Esophagus (tissue), 2 donors: ENCODE data around the gene GTF2I. TPM values are rescaled to one million over a fixed set of nuclear protein-coding genes. Genes with fewer than 3 reads are reported as not detected.
"Not testable (repeated sequence)": the region's sequence is repeated elsewhere in the genome, so short reads cannot be mapped to it uniquely, and the experiment has no call there.

Experiments
- H3K27ac ChIP-seq, 2 donors: one replicate each; pipeline ENCODE4 v1.5.1; 2013; ENCODE audit warnings: low read depth in 2 of 2, mild to moderate bottlenecking in 2 of 2, inconsistent platforms in 1 of 2, low read length in 1 of 2, moderate library complexity in 1 of 2
- H3K27me3 ChIP-seq, 2 donors: one replicate each; pipeline ENCODE4 v1.6.1; 2013; ENCODE audit warnings: low read length in 2 of 2, control low read depth in 1 of 2, mild to moderate bottlenecking in 1 of 2; ENCODE audit not compliant: insufficient read depth in 2 of 2, control insufficient read depth in 1 of 2
- H3K36me3 ChIP-seq, 2 donors: one replicate each; pipeline ENCODE4 v1.6.1; 2013; ENCODE audit warnings: low read length in 1 of 2; ENCODE audit not compliant: control insufficient read depth in 2 of 2, insufficient read depth in 2 of 2
- H3K4me1 ChIP-seq, 2 donors: one replicate each; pipeline ENCODE4 v1.6.1; 2013; ENCODE audit warnings: low read length in 1 of 2; ENCODE audit not compliant: control insufficient read depth in 2 of 2, insufficient read depth in 2 of 2
- H3K4me3 ChIP-seq, 2 donors: one replicate each; pipeline ENCODE4 v1.5.1; 2013; ENCODE audit warnings: low read length in 2 of 2, mild to moderate bottlenecking in 2 of 2, low read depth in 1 of 2, moderate library complexity in 1 of 2
- H3K9me3 ChIP-seq, 2 donors: one replicate each; pipeline ENCODE4 v1.6.1; 2013; ENCODE audit warnings: mild to moderate bottlenecking in 2 of 2, low read depth in 1 of 2, low read length in 1 of 2, moderate library complexity in 1 of 2; ENCODE audit not compliant: control insufficient read depth in 2 of 2, insufficient read depth in 1 of 2
- WGBS, 2 donors: extraction: QIAGEN DNeasy Blood & Tissue Kit; methylation state at CpG; one replicate each; pipeline ENCODE4 v1.1.7; 2013; 5-methylcytosine and 5-hydroxymethylcytosine counted together
- polyA plus RNA-seq, 2 donors: library from polyadenylated mRNA; stranded (reverse); fragments of 200-250 nt; gene quantifications; one replicate each; pipeline ENCODE4 v1.2.3, GENCODE V29; 2013
- donor health status: healthy with polysubstance abuse.
- donor health status: Bipolar disorder and iron deficiency.

The GTF2I gene
- polyA plus RNA-seq, 2 donors: 33.5 to 40.9 TPM

DNA sequence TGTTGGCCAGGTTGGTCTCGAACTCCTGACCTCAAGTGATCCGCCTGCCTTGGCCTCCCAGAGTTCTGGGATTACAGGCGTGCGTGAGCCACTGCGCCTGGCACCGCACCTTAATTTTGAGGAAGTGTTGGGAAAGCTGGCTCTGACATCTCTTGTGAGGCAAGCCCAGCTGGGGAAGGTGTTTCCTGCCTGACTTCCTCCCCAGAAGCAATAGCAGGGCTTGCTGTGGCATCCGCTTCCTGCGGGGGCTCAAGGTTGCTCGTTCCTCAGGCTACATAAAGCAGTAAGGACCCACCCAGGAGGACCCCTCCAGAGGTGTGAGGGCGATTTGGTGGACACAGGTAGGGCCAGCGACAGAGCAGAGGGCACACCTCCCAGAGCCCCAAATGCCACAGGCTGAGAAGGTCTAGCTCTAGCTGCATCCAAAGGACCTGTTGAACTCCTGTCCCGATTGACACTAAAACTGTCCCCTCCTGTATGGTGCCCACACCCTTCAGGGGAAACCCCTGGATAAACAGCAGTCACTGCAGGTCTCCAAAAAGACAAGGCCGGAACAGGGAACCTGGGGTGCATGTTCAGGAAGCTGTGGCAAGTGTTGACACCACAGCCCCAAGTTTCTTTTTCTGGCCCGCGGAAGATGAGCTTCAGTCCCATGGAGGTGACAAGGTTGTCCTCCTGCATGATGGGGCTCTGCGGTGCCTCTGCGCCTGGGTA, 107.8 kb downstream of the GTF2I start:
- H3K27me3 ChIP-seq, H3K4me1 ChIP-seq, H3K36me3 ChIP-seq, H3K27ac ChIP-seq, H3K4me3 ChIP-seq, H3K9me3 ChIP-seq: not testable (repeated sequence)
- WGBS, 2 donors: no CpG with 5 or more reads among the region's 17 CpGs

DNA sequence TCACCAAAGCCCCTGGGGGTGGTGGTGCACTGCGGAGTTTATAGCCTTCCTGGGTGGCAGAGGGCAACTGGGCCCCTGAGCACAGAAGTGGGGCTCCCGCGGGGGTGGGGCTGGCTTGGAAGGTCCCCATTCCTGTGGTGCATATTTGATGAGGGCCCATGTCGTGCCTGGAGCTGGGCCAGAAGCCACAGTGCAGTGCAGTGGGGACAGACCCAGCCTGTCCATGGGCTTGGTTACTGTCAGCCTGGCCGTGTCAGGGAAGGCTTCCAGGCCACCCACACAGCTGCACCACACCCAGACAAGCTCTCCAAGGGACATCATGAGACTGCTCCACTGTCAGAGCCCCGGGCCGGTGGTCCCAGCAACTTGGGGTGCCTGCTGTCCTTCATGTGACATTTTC, 109.0 kb downstream of the GTF2I start:
- not testable (repeated sequence) for H3K36me3 ChIP-seq, H3K9me3 ChIP-seq, H3K4me3 ChIP-seq, H3K27me3 ChIP-seq, H3K27ac ChIP-seq, H3K4me1 ChIP-seq
- no CpG with 5 or more reads among the region's 7 CpGs for WGBS, 2 donors

DNA sequence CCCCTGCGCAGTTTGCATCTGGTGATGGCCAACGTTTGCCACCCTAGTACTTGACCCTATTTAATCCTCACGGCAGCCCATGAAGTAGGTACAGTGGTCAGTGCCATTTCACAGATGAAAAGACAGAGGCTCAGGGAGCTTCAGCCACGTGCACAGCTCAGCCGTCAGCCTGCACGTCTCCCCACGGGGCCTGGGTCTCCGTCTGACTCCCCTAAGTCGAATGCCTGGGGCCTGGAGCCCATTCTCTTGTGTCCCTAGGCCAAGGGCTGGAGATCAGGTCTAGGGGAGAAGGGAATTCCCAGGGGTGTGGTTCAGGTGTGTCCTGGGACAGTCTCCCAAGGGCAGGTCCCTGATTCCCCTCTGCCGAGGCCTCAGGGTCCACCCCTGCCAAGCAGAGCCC, 109.5 kb downstream of the GTF2I start:
- H3K36me3 ChIP-seq, H3K27me3 ChIP-seq, H3K9me3 ChIP-seq, H3K4me3 ChIP-seq, H3K4me1 ChIP-seq, H3K27ac ChIP-seq: not testable (repeated sequence)
- 51 to 62% methylated on average over 7 to 8 of the region's 10 CpGs for WGBS, 2 donors

DNA sequence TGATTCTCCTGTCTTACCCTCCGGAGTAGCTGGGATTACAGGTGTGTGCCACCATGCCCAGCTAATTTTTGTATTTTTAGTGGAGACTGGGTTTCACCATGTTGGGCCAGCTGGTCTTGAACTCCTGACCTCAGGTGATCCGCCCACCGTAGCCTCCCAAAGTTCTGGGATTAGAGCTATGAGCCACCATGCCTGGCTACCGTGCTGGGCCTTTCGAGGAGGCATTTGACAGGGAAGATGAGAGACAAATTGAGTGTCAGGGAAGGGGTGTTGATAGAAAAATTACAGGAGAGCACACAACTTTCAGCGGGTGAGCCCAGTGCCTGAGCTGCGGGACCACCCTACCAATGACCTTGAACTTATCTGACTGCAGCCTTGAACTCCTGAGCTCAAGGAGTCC, 112.5 kb downstream of the GTF2I start:
- not testable (repeated sequence) for H3K4me3 ChIP-seq, H3K36me3 ChIP-seq, H3K27ac ChIP-seq, H3K9me3 ChIP-seq, H3K27me3 ChIP-seq, H3K4me1 ChIP-seq
- WGBS, 2 donors: 64 to 88% methylated on average over 4 of the region's 7 CpGs

DNA sequence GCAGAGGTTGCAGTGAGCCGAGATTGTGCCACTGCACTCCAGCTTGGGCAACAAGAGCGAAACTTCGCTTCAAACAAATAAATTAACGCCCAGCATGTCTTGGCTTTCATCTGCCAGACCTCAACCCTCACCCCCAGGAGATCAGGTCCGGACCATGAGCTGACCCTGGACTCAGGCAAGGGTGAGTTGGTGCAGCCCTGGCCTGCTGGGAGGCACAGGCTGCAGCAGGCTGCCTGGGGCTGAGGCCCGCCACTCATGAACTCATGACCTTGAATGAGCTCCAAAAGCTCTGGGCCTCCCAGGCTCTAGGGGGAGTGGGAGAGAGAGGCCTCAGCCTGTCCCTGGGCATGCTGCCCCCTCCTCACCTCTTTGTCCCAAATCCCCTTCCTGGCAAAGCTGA, 114.6 kb downstream of the GTF2I start:
- not testable (repeated sequence) for H3K27ac ChIP-seq, H3K9me3 ChIP-seq, H3K4me1 ChIP-seq, H3K36me3 ChIP-seq, H3K27me3 ChIP-seq, H3K4me3 ChIP-seq
- whole genome bisulfite sequencing, 2 donors: 90 to 97% methylated on average over 6 of the region's 6 CpGs

DNA sequence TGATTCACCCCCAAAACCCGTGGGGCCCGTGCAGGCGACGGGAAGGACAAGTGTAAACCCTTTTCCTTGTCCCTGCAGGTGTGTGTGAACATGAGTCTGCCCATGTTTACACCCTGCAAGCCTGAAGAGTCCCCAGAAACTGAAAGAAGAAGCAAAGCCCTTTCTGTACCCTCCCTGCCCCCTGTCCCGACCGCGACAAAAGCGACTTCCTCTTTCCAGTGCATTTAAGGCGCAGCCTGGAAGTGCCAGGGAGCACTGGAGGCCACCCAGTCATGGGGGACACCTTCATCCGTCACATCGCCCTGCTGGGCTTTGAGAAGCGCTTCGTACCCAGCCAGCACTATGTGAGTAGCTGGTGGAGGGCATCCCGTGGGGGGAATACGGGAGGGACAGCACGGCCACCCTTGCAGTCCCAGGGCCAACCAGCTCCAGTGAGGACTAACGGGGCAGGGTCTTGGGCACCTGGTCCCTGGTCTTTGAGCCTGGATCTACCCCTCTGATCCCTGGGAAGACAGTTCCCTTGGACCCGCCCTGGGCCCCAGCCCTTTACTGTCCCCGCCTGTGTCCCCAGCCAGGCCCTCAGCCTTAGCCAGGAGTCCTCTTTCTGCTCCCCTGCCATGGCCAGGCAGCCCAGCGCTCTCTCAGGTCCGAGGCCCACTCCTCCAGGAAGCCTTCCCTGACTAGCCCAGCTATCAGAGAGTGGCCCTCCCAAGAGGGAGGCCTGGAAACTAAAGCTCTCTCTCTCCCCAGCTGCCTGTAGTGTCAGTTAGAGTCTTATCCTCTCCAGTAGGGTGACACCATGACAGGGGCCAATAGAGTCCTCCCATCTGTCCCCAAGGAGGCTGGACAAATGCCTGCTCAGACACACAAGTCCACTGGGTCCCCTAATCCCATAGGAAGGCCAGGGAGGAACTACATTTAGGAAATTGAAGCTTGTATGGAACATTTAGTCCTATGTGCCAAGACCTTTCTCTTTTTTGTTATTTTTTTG, 116.5 kb downstream of the GTF2I start, which contains the start of gene NCF1:
Gene NCF1 (plus strand): TSS at position 252 of the 991 bp plus-strand sequence. CDS start 21 bp downstream, at position 273.
- H3K27me3 ChIP-seq, H3K4me3 ChIP-seq, H3K4me1 ChIP-seq, H3K36me3 ChIP-seq, H3K27ac ChIP-seq, H3K9me3 ChIP-seq: not testable (repeated sequence)
- no CpG with 5 or more reads among the region's 21 CpGs for WGBS, 2 donors

DNA sequence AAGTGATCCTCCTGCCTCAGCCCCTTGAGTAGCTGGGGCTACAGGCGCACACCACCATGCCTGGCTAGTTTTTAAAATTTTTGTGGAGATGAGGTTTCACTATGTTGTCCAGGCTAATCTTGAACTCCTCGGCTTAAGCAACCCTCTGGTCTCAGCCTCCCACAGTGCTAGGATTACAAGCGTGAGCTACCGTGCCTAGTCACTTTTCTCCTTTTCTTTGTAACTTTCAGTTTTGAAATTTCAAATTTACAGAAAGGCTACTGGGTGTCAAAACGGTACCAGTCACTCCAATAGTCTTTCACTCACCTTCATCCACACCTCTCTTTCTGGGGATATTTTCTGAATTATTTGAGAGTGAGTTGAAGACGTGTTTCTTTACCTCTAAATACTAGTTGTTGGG, 117.6 kb downstream of the GTF2I start:
- H3K27ac ChIP-seq, H3K27me3 ChIP-seq, H3K36me3 ChIP-seq, H3K9me3 ChIP-seq, H3K4me3 ChIP-seq, H3K4me1 ChIP-seq: not testable (repeated sequence)
- no CpG with 5 or more reads among the region's 6 CpGs for WGBS, 2 donors

DNA sequence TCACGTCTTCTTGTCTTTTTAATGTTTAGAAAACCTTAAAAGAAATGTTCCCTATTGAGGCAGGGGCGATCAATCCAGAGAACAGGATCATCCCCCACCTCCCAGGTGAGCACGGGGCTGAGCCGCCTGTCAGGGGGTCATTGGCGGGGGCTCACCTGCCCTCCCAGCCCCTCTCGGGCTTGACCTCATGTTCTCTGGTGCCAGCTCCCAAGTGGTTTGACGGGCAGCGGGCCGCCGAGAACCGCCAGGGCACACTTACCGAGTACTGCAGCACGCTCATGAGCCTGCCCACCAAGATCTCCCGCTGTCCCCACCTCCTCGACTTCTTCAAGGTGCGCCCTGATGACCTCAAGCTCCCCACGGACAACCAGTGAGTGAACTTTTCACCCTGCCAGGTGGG, 121.5 kb downstream of the GTF2I start:
- not testable (repeated sequence) for H3K27ac ChIP-seq, H3K36me3 ChIP-seq, H3K27me3 ChIP-seq, H3K4me1 ChIP-seq, H3K4me3 ChIP-seq, H3K9me3 ChIP-seq
- 82 to 85% methylated on average over 7 to 14 of the region's 17 CpGs for WGBS, 2 donors

DNA sequence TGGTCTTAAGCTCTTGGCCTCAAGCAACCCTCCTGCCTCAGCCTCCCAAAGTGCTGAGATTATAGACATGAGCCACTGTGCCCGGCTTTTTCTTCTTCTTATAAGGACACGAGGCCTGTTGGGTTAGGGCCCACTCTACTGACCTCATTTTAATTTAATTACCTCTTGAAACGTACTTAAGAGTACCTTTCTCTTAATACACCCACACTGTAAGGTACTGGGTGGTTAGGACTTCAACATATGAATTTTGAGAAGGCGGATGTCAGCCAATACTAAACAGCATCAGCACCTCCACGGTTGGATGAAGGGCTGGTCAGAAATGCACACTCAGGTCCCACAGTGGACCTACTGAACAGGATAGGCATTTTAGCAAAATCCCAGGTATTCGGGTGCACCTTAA, 124.2 kb downstream of the GTF2I start:
- H3K9me3 ChIP-seq, H3K4me1 ChIP-seq, H3K36me3 ChIP-seq, H3K27ac ChIP-seq, H3K4me3 ChIP-seq, H3K27me3 ChIP-seq: not testable (repeated sequence)
- 70 to 82% methylated on average over 3 of the region's 6 CpGs for WGBS, 2 donors

DNA sequence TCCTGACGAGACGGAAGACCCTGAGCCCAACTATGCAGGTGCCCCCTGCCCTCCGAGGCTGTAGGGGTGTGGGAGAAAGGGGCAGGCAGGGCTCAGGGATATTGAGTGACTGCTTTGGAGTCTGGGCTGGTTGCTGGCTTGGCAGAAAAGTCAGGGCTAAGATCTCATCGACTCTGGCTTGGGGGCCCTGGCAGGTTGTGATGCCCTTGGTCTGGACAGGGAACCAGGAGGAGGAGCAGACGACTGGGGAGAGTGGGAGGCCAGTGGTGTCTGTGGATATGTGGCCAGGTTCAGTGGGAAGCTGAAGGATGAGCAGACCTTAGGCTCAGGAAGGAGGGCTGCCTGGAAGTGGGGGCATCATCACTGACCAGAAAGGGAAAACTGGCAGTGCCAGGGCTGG, 126.1 kb downstream of the GTF2I start:
- 69 to 76% methylated on average over 2 to 5 of the region's 5 CpGs for WGBS, 2 donors
- not testable (repeated sequence) for H3K27ac ChIP-seq, H3K36me3 ChIP-seq, H3K27me3 ChIP-seq, H3K4me3 ChIP-seq, H3K9me3 ChIP-seq, H3K4me1 ChIP-seq
